Measurements from ENCODE around the gene SCN5A.

The SCN5A gene

DNA sequence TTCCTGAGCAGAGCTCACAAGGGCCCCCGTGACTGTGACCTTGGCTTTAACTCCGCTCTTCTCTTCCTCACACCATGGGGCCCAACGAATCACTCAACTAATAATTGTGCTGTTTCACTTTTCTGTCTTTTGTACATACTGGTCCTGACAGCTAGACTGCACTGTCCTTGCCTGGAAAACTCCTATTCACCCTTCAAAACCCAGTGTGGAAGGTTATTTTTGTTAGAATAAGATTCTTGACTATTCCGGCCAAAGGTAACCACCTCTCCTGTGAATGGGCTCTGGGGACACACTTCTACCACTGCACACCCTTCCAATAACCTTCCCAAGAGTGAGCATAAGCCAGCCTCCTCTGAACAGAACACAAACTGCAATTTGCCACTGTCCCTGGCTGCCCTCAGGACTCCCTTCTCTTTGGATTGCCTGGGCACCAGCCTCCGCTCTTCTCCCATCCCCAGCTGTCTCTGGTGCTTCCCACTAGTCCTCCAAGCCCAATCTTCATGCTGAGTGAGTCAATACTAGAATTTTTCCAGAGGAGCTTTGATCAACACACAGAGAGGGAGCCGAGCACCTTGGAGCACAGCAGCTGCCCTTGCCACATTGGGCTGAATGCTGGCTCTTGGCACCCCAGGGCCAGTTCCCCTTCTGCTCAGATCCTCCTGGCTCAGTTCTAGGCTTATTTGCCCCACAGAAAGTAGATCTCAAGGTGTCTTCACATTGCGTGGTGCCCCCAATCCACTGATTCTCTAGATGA is 2.1 kb downstream of the SCN5A start:
- peak; percentile 35 for DNase-seq

DNA sequence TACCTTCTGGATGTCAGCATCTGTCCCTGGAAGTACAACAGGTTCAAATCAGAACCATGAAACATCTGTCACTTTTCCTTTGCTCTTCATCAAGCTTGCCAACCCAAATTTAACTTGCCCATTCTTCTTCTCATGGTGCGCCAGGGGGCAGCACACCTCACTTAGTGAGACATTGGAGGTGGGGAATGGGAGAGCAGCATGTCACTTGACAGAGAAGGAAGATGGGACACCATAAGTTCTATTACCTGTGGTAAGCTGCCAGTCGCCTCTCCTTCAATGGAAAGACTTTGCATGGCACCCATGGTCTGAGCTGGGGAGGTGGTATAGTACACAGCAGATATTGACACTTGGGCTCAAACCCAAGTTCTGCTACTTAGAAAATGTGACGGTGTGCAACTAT is 2.9 kb downstream of the SCN5A start:
- DNase-seq: peak; percentile 51

DNA sequence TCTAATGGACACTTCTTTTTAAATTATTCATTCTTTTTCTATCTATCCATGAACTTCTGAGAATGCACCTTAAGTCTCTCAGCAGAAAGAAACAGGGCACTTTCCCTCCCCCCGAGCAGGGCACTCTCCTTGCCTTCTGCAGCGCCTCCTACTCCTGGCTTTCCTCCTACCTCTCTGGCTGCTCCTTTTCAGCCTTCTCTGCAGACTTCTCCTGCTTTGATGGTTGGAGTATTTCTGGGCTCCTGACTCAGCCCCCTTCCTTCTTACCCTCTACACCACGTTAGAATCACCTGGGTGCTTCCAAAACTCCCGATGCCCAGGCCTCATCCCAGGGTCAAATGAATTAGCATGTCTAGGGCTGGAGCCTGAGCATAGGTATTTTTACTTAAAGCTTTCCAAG is 3.4 kb downstream of the SCN5A start:
- DNase-seq: peak; percentile 30

DNA sequence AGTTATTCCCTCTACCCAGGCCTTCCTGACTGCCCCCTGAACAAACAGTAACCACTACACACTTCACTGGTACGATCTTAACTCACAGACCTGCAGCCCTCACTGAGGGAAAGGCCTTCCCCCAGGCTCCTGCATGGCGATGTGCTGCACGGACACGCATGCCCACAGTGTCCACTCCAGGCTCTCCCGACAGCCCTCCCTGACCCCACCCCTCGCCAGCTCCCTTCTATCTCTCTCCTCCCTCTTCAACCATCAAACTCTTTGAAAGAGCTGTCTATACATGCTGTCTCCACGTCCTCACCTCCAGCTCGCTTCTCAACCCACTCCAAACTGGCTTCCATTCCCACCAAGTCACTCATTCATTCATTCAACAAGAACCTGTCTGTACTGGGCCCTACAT is 3.9 kb downstream of the SCN5A start:
- no peak for DNase-seq

DNA sequence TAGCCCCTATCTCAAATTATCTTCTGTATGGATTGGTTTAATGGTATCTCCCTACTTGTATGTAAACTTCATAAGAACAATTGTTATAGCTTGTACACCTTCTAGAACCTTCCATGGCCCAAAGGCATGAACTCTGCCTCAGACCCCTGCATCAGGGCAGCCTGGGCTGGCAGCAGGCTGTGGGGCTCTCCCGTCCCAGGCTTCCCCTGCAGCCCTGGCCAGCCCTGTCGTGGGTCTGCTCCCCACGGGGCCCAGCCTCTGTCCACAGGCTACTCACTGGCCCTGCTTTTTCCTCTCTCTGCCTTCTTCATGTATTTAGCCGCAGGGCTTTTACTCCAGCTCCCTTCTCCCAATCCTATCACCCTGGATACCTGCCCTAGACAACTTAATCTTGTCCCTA is 4.4 kb downstream of the SCN5A start:
- DNase-seq: no peak

DNA sequence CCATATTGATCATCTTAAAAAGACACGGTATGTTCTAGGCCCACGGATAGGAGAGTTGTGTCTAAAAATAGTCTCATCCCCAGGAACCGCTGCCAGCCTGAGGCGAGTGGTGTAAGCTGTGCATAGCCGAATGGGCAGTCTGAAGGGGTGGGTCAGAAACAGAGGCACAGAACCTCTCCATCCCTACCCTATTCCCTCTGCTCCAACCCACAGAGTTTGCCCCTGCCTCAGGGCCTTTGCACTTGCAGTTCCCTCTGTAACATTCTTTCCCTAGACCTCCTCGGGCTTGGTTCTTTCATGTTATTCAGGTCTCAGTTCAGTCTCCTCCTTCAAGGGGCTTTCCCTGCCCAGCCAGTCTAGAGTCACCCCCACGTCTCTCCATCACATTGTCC is 4.8 kb downstream of the SCN5A start:
- DNase-seq: peak; percentile 28

DNA sequence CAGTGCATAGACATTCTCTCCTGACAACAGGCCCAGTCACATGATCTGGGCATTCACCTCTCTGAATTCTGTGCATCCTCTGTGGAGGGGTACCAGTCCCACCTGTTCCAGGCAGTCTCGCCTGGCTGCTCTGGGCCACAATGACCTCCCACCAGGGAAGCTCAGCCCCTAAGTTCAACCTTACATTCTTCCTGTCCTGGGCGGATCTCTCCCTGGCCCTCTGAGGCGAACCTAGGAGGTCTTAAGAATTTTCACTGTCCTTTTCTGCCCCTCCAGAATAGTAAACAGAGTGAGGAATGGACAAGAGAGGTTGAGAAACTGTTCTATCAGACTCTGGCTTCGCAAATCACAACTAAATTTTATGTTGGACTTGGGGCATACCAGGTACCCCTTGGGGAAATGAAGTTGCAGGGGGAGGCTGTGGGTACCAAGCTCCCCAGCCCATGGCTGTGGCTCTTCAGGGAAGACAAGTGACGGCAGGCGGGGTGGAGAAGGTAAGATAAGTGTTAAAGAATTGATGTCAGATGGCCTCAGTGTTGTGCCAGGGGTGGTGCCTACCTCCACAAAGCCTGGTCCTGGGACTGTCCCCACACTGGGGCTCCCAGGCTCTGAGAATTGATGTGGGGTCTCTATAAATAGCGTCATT is 5.3 kb downstream of the SCN5A start:
- peak; percentile 22 for DNase-seq

DNA sequence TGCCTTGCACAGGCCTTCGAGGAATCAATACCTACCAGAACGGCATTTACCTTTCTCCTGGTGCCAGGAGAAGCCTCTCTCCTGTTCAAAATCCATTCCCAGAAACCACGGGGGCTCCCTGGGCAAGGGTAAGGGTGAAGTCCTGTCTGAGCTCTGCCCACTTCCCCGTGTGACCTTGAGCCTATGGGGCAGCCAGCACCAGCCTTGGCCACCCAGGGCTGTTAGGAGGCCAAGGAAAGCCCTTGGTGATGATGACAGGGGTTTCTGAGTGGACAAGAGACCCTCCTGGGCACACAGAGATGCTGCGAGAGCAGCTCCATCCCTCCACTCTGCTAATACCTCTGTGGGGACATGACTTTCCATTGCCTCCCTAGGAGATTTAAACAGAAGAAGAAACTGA is 5.9 kb downstream of the SCN5A start:
- no peak for DNase-seq

DNA sequence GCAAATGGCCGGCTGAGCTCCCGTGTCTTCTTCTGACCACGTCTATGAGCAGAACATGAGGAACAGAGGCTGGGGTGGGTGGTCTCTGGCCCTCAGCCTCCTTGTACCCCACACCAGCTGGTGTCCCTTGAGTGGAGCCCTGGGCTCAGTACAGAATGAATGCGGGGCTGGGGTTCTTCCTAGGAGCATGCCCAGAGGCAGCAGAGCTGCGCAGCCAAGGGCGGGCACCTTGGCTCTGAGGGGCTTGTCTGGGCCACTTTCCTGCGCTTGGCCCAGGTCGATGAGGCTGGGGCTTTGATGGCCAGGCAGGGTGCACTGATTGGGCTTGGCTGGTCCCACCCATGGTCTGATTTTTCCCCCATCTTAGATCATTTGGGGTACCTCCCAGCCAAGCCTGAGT is 6.4 kb downstream of the SCN5A start:
- no peak for DNase-seq

DNA sequence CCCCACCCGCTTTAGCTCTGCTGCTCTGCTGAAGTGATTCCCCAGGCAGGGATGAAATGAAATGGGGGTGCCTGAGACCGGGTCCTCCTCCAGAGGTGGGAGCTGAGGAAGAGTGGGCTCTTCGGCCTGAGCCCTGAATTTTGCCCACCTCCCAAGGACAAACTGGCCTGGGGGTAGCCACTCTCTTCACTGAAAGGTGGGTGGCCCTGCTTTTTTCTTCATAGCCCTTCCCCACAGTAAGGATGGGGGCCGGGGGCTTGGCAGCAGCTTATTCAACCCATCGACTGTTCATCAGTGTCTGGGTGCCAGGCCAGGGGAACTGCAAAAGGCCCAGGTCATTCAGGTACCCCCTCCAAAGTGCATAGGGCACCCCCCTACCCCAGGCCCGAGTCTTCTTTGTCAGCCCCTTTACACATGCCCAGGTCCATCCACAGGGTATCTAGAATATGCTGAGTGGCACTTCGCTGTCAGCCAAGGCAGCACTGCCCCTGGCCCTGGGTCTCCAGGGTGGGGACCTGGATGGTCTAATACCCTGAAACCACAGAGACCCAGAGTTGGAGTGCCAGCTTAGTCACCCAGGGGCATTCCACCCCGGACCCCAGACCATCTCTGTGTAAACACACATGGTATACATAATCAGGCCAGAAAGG is 7.9 kb downstream of the SCN5A start:
- no peak for DNase-seq

DNA sequence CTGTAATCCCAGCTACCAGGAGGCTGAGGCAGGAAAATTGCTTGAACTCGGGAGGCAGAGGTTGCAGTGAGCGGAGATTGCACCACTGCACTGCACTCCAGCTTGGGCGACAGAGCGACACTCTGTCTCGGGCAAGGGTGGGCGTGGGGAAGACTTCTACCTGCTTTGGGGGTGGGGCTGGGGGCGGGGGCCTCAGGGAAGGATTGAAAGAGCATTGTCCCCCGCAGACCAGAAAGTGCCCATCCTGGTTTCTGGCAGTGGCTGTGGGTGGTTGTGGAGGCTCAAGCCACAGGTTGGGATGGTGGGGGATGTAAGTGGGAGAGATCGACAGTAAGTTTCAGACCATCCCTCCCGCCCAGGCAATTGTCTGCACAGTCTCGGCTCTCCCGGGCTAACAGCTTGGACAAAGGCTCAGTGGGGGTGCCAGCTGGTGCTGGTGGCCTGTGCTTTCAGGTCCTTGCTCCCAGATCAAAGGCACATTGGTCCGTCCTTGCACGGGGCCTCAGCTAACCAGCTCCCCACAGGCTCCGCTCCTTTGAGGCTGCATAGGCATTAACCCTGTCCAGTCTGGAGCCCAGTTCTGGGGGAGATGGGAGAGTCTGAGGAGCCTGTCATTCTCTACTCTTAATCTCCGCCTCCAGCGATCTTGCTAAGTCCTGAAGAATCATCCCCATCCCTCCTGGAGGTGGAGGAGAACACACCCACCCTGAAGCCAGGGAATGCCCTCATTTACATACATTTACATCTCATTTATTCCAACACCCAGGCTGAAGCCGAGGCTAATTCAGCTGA is 8.6 kb downstream of the SCN5A start:
- no peak for DNase-seq

DNA sequence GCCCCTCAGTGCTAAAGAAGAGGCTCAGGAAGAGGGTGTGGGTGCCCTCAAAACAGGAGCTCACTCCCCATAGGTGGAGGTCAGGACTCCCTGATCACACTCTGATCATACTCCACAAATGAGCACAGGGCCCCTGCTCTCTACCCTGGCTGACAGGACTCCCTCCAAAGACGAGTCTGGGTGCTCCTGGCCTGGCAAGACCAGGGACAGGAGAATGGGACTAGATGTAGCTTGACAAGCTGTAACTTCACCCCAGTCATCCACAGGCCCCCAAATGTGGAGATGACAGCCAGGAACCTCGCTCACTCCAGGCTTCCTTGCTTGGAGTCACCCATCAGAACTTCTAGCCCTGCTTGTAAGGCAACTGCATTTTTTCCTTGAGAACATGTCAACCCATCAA is 11.1 kb downstream of the SCN5A start:
- DNase-seq: no peak

DNA sequence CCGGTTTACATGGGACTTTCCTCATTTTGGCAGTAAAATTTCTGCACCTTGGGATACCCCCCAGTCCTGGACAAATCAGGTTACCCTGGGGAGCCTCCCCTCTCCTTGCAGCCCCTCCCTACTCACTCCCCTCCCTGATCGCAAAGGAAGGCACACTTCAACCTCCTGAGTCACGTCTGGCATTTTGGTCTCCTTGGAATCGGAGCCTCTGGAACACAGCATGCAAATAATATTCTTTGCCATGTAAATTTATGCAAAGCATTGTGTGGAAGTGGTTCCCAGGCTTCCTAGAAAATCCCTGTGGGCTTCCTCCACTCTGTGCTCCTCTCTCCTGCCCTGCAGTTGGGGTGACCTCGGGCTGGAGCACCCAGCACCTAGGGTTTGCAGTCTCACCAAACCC is 11.6 kb downstream of the SCN5A start:
- DNase-seq: no peak

DNA sequence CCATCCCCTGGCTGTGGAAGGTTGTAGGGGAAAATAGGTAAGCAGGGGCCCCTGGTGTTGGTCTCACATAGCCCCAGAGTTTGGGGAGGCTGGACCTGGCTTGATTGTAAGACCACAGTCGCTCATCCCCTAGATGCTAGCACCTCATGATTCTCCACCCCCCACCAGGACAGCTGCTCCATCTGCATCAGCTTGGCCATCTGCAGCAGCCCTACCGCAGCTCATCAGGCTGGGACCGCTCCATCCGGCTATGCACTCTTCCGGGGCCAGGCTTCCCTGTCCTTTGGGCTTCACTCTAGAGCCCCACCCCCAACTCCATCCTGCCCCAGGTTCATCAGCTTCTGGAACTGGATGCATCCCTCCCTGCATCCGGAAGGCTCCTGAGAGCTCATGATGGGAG is 12.6 kb downstream of the SCN5A start:
- DNase-seq: no peak

DNA sequence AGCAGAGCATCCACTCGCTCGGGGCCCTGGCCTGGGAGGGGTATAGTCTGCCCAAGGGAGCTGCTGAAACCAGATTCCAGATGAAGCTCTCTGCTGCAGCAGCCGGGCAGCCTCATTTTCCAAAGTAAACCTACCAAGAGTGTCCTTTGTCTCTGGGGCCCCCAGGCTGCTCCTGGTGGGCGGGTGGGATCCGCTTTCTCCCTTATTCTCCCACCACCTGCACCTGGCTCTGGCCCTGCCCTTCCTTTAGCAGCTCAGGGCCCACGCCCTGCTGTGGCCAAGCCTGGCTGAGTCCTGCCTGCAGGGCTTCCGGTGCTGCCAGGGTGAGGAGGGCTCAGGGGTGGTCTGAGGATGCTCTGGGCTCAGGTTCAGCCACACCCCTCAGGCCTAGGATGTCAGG is 13.0 kb downstream of the SCN5A start:
- DNase-seq: no peak

DNA sequence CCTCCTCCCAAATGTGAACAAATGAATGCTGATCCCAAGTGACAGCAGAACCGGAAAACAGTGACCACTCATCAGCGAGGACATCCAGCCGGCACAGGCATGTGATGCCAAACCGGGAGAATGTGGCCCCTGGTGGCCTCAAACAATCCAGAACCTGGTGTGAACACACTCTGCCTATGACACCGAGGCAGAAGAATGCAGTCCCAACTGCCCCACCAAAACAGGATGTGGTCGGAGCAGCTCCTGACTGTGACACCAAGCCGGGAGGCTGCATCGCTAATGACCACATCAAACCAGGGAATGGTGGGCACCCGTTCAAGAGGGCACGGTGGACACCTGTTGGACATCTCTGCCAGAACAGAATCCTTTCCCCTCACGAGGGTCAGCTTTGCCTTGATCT is 15.4 kb downstream of the SCN5A start:
- no peak for DNase-seq

DNA sequence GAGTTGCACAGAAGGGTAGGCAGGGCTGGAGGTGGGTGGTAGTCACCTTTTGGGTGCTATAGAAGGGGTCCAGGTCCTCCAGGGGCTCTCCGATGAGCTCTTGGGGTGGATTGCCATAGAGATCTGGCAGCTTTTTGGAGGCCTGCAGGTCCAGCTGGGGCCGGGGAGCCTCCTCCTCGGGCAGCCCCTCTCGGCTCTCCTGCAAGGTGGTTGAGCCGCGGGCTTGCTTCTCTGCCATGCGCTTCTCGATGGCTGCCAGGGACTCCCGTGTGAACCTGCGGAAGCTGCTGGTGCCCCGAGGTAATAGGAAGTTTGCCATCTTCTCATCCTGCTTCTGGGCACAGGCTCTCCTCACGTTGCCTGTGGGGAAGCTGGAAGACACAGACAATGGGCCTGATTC is 16.5 kb downstream of the SCN5A start:
- no peak for DNase-seq

DNA sequence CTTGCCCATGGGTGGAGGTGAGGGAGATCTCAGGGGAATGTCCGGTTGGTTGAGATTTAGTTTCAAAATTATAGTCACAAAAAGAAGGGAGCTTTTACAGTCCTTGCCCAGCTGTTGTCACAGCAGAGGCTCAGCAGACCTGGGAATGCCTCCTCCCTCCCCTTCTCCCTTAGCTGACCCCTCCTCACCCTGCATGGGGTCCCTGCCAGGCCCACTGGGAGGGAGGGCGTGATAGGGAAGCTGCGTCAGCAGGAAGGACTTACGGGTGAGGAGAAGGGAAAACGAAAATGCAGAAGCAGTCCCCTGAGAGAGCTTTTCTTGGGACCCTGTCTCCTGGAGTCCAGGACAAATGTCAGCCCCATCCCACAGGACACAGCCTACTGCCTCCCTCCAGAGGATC is 18.9 kb downstream of the SCN5A start:
- no peak for DNase-seq

DNA sequence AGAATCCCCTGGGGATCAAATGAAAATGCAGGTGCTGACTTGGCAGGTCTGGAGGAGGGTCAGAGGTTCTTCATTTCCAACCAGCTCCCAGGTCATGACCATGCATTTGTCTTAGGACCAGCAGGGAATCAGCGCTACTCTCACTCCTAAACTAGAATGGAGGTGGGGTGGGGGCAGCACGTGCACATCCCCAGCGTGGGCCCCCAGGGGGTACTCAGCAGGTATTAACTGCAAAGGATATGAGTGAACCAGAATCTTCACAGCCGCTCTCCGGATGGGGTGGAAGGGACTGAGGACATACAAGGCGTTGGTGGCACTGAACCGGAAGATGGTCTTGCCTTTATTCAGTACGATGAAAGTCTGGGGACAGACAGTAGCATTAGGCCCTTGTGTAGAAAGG is 19.4 kb downstream of the SCN5A start:
- DNase-seq: no peak

DNA sequence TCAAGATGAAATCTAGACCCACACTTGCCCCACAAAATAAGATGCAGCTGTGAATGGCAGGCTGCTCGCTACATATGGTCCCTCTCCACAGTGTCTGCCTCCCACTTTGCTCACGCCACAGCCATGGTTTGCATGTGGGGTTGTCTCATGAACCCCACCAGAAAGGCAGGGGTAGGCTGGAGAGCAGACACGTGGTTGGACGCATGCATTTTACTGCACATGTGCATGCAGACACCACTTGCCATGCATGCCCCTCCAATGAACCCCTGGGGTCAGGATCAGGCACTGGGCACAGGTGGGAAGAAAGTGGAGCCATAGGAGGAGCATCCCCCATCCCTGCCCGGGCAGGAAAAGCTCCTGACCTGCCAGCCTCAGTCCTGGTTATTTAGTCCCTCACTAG is 20.7 kb downstream of the SCN5A start:
- DNase-seq: no peak

DNA sequence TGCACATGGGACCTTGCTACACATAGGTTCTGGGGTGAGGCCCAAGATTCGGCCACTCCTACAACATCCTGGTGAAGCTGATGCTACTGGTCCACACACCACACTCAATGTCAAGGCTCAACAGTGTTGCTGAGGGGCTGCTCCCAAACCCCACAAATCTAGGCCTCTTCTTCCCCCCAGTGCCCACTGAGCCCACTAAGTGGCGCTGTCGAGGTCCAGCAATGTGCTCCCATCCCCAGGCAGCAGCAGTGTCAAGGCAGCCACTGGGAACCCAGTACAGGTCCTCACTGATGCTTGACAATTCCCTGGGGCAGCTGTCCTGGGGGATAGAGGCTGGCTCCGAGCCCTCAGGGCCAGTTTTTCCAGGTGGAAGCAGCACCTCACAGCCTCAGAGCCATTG is 21.5 kb downstream of the SCN5A start:
- DNase-seq: peak; percentile 61

DNA sequence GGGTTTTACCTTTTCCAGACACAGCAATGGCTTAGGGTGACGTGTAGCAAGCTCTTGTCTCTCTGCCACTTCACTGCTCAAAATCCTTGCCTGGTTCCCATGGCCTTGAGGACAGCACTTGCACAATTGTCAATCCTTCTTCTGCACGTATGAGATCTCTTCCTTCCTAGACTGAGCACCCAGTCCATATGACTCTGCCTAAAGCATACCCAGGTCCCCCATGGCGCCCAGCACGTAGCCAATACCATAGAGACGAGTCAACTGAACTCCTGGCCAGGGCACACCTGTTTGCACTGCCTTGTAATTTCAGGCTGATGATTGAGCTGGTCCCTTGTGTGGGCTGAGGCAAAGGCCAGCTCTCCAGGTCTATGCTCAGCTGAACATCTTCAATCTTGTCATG is 23.3 kb downstream of the SCN5A start:
- no peak for DNase-seq

DNA sequence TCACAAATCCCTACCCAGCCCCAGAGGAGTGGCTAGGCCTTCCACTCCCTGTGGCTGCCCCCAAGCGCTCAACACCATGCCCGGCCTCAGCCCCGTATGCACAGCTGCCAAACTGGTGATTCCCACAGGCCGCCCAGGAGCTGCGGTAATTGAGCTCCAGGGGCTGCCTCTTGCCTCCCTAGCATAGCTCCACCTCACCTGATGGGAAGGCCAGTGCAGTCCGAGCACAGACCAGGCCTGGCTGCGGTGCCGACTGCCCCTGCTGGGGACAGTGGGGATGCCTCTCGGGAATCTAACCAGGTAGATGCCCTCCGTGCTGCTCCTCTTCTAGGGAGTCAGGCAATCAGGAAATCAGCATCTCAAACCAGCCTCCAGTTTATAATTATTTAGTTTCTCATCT is 25.9 kb downstream of the SCN5A start:
- DNase-seq: no peak

DNA sequence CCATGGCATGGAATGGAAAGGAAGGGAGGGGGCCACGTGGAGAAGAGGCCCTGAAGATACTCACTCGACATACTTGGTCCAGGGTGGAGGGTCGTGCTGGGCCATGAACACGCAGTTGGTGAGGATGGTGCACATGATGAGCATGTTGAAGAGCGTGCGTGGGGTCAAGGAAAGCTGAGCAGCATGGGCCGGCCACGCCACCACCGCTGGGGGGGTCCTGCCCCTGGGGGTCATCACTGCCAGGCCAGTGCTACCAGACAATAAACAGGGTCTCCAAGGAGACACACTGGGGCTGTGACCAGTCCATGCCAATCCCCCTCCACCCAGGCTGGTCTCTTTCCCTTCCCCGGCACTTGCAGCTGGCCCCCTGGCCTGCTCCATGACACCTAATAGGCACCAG is 27.2 kb downstream of the SCN5A start:
- no peak for DNase-seq
